Activated CD4-positive, alpha-beta T cell treated with anti-CD3 and anti-CD28 coated beads, Interleukin-2, amount 10 ng/mL, durations not matched to agents 24 days and 14 days (primary cell): ENCODE results near the gene FGF3. TPM values are rescaled to one million over a fixed set of nuclear protein-coding genes. Genes with fewer than 3 reads are reported as not detected.

ENCODE experiments used
- DNase-seq: peaks from one replicate; pipeline ENCODE4 v3.0.0; 2022
- H3K27ac Mint-ChIP-seq: one replicate; pipeline ENCODE4 v1.8.0; 2022; ENCODE audit warnings: mild to moderate bottlenecking, mixed read lengths
- H3K27me3 Mint-ChIP-seq: one replicate; pipeline ENCODE4 v1.8.0; 2022; ENCODE audit warnings: mixed read lengths
- H3K36me3 Mint-ChIP-seq: one replicate; pipeline ENCODE4 v1.8.0; 2022; ENCODE audit warnings: low read depth, mild to moderate bottlenecking, mixed read lengths
- H3K4me1 Mint-ChIP-seq: one replicate; pipeline ENCODE4 v1.8.0; 2021; ENCODE audit warnings: mixed read lengths
- H3K4me3 Mint-ChIP-seq: one replicate; pipeline ENCODE4 v1.8.0; 2022; ENCODE audit warnings: mild to moderate bottlenecking, moderate library complexity, mixed read lengths
- H3K9me3 Mint-ChIP-seq: one replicate; pipeline ENCODE4 v1.8.0; 2021; ENCODE audit warnings: mixed read lengths
- intact Hi-C: fragments of 100-400 bp; cut with micrococcal nuclease; formaldehyde crosslinking; loops from one replicate; pipeline ENCODE4 v1.15.1; 2023
- total RNA-seq: library from RNA; stranded (reverse); gene quantifications from 2 replicates; pipeline ENCODE4 v1.2.3, GENCODE V29; 2022

FGF3 gene
- total RNA-seq, 1 donor from 2014 or later: not detected

DNA sequence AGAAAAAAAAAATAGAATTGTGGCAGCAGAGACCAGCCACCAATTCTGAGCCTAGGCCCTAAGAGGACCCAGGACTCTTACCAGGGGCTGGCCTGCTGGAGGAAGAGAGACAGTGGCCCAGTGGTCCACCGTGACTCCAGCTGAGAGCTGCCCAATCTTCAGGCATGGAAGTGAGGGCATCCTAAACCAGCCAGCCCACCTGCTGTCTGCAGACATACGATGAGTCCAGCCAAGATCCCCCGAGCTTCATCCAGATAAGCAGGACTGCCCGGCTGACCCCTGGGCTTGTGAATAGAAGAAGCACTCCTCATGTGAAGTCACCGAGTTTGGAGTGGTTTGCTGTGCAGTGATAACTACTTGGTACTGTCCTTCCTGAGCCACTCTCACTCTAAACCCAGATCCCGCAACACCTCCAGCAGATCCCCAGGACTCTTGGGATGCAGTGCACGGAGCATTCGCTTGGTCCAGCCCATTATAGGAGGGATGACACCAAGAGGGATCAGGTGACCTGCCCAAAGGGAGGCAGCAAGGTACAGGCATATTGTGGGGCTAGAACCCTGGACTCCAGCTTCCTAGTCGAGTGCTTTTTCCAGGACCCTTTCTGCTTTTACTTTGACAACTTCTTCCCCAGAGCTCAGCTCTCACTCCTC is 41.7 kb upstream of the FGF3 start:
- no peak for DNase-seq
- no peaks in the 10 kb centered on the region for H3K36me3 Mint-ChIP-seq
- no peak overlapping the region for H3K27ac Mint-ChIP-seq
- H3K4me3 Mint-ChIP-seq: no peak overlapping the region
- intact Hi-C loops: no loop called here
- no peaks in the 10 kb centered on the region for H3K4me1 Mint-ChIP-seq
- H3K9me3 Mint-ChIP-seq: no peaks in the 10 kb centered on the region
- peaks cover 10% of the 10 kb centered on the region for H3K27me3 Mint-ChIP-seq

- no peaks in the 10 kb centered on the region for H3K36me3 Mint-ChIP-seq
These were observed 41.0 kb upstream of the FGF3 start for GRCh38 chr11:69860244-69860643.

GRCh38 chr11:69859275-69859934 is 40.2 kb upstream of the FGF3 start:
- Mint-ChIP-seq H3K27ac (no peak overlapping the region), H3K27me3 (peaks cover 10% of the 10 kb centered on the region), H3K36me3 (no peaks in the 10 kb centered on the region), H3K4me3 (no peak overlapping the region), H3K9me3 (no peaks in the 10 kb centered on the region), H3K4me1 (no peaks in the 10 kb centered on the region)
- DNase-seq: no peak
- intact Hi-C loops: no loop called here

More at GRCh38 chr11:69860244-69860643, 41.0 kb upstream of the FGF3 start:
- no peak overlapping the region for H3K27ac Mint-ChIP-seq
- no peaks in the 10 kb centered on the region for H3K4me1 Mint-ChIP-seq
- H3K27me3 Mint-ChIP-seq: peaks cover 10% of the 10 kb centered on the region
- H3K9me3 Mint-ChIP-seq: no peaks in the 10 kb centered on the region
- DNase-seq: no peak
- intact Hi-C loops: no loop called here
- H3K4me3 Mint-ChIP-seq: no peak overlapping the region

DNA sequence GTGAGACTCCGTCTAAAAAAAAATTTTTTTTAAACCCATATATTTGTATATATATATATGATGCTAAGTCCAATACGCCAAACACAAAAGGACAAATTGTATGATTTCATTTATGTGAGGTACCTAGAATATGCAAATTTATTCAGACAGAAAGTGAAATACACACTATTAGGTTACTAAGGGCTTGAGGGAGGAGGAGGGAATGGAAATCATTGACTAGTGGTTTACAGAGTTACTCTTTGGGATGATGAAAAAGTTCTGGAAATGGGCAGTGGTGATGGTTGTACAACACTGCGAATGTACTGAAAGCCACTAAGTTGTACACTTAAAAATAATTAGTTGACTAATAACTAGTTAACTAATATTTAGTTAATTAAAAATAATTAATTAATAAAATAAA is 36.2 kb upstream of the FGF3 start:
- no peaks in the 10 kb centered on the region for H3K4me1 Mint-ChIP-seq
- H3K36me3 Mint-ChIP-seq: no peaks in the 10 kb centered on the region
- no peak overlapping the region for H3K27ac Mint-ChIP-seq
- intact Hi-C loops: no loop called here
- H3K4me3 Mint-ChIP-seq: no peak overlapping the region
- peaks cover 13% of the 10 kb centered on the region for H3K27me3 Mint-ChIP-seq
- no peak for DNase-seq
- H3K9me3 Mint-ChIP-seq: no peaks in the 10 kb centered on the region

DNA sequence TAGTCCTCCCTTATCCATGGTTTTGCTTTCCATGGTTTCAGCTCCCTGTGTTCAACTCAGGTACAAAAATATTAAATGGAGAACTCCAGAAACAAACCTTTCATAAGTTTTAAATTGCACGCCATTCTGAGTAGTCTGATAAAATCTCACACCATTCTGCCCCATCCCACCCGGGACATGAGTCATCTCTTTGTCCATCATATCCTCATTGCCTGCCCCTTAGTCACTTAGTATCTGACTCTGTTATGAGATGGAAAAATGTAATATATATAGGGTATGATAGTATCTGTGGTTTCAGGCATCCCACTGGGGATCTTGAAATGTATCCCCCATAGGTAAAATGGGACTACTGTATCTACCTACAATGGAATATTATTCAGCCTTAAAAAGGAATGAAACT is 35.5 kb upstream of the FGF3 start:
- Mint-ChIP-seq H3K9me3 (no peaks in the 10 kb centered on the region), H3K36me3 (no peaks in the 10 kb centered on the region), H3K27ac (no peak overlapping the region), H3K27me3 (peaks cover 13% of the 10 kb centered on the region), H3K4me3 (no peak overlapping the region), H3K4me1 (no peaks in the 10 kb centered on the region)
- DNase-seq: no peak
- intact Hi-C loops: no loop called here

- Mint-ChIP-seq H3K36me3 (no peaks in the 10 kb centered on the region), H3K4me1 (no peaks in the 10 kb centered on the region), H3K27ac (no peak overlapping the region), H3K4me3 (no peak overlapping the region), H3K9me3 (no peaks in the 10 kb centered on the region), H3K27me3 (peaks cover 7% of the 10 kb centered on the region)
- intact Hi-C loops: no loop called here
- no peak for DNase-seq
These were observed 32.8 kb upstream of the FGF3 start for GRCh38 chr11:69852056-69852455.

DNA sequence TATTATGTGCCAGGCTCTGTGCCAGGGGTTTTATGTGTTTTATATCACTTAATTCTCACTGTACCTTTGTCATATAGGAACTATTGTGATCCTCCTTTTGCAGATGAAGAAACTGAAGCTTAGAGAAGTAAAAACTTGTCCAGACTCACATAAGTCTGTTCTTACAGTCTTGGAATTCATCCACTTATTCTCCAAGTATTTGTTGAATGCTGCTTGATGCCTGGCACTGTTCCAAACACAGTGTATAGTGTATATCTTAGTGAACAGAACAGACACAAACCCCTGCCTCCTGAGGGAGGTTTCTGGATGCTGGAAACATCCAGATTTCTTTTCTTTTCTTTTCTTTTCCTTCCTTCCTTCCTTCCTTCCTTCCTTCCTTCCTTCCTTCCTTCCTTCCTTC is 29.0 kb upstream of the FGF3 start:
- intact Hi-C loops: no loop called here
- Mint-ChIP-seq H3K27ac (no peak overlapping the region), H3K4me1 (no peaks in the 10 kb centered on the region), H3K4me3 (no peak overlapping the region), H3K27me3 (peaks cover 6% of the 10 kb centered on the region), H3K36me3 (no peaks in the 10 kb centered on the region), H3K9me3 (no peaks in the 10 kb centered on the region)
- no peak for DNase-seq

DNA sequence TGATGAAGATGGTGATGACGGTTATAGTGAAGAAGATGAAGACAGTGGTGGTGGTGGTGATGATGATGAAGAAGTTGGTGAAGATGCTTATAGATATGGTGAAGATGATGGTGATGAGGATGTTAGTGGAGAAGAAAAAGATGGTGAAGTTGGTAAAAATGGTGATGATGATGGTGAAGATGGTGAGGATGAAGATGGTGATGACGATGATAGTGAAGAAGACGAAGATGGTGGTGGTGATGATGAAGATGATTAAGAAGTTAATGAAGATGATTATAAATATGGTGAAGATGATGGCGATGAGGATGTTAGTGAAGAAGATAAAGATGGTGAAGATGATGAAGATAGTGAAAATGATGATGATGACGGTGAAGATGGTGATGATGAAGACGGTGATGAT is 25.2 kb upstream of the FGF3 start:
- Mint-ChIP-seq H3K36me3 (no peaks in the 10 kb centered on the region), H3K9me3 (no peaks in the 10 kb centered on the region), H3K27ac (no peak overlapping the region), H3K27me3 (peaks cover 3% of the 10 kb centered on the region), H3K4me1 (no peaks in the 10 kb centered on the region), H3K4me3 (no peak overlapping the region)
- no peak for DNase-seq
- intact Hi-C loops: no loop called here

DNA sequence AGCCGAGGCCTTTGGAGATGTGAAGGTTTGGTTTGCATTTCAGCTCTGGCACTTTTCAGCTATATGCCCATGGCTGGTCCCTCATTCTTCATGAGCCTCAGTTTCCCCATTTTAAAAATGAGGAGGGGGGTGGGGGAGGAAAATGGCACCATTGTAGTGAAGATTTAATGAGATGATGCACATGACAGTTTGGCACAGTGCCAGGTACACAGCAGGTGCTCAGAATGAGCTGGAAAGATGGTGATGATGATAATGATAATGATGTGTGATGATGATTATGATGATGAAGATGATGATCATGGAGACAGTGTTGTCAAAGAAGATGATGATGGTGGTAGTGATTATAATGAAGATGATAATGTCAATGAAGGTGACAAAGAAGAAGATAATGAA is 24.3 kb upstream of the FGF3 start:
- Mint-ChIP-seq H3K27me3 (peaks cover under 1% of the 10 kb centered on the region), H3K4me1 (no peaks in the 10 kb centered on the region), H3K9me3 (no peaks in the 10 kb centered on the region), H3K4me3 (no peak overlapping the region), H3K36me3 (no peaks in the 10 kb centered on the region), H3K27ac (no peak overlapping the region)
- intact Hi-C loops: loop anchor here (2.0 kb wide), 1 partner anchor 157 kb away; no protein-coding TSS in a partner anchor
- DNase-seq: no peak

- Mint-ChIP-seq H3K9me3 (no peaks in the 10 kb centered on the region), H3K36me3 (no peaks in the 10 kb centered on the region), H3K27me3 (peaks cover 1% of the 10 kb centered on the region), H3K4me1 (no peaks in the 10 kb centered on the region), H3K27ac (no peak overlapping the region), H3K4me3 (no peak overlapping the region)
- no peak for DNase-seq
- intact Hi-C loops: loop anchor here (2.0 kb wide), 1 partner anchor 156 kb away; no protein-coding TSS in a partner anchor
These were observed 23.7 kb upstream of the FGF3 start for GRCh38 chr11:69842746-69843528.

DNA sequence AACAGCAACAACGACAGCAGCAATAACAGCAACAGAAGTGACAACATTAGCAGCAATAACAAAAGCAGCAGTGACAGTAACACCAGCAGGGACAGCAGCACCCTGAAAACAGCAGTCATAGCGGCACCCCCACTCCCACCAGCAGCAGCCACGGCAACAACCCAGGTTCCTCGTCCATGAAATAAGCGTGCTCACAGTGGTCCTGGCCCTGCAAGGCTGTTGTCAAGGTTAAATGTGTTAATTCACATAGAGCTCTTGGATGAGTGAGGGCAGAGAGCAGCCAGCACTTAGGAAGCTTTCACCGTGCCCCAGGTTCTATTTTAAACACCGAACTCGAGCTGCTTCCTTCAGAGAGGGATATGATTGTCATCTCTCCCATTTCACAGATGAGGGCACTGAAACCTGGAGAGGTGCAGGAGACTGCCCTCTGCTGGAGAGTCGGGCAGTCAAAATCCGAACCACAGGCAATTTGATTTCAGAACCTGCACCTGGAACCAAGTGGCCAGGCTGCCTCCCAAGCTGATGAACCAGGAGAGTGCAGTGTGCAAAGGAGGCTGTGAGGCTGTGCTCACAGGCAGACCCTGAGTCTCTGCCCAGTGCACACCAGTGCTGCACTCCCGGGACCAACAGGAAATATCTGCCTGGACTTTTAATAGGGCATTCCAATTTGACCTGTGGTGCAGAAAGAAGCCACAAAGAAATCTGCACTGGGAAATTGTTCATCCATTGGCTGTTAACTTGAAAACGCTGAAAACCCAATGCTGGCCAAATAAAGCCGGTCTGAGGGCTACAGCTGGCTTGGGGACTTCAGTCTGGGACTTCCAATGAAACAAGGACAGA is 22.9 kb upstream of the FGF3 start:
- no peaks in the 10 kb centered on the region for H3K36me3 Mint-ChIP-seq
- no peak overlapping the region for H3K27ac Mint-ChIP-seq
- H3K4me3 Mint-ChIP-seq: no peak overlapping the region
- intact Hi-C loops: loop anchor here (2.0 kb wide), 1 partner anchor 155 kb away; no protein-coding TSS in a partner anchor
- no peaks in the 10 kb centered on the region for H3K9me3 Mint-ChIP-seq
- peaks cover 1% of the 10 kb centered on the region for H3K27me3 Mint-ChIP-seq
- no peaks in the 10 kb centered on the region for H3K4me1 Mint-ChIP-seq
- DNase-seq: peak; percentile 71

GRCh38 chr11:69841170-69841858 is 22.1 kb upstream of the FGF3 start:
- no peak overlapping the region for H3K4me3 Mint-ChIP-seq
- H3K27me3 Mint-ChIP-seq: peaks cover 3% of the 10 kb centered on the region
- intact Hi-C loops: no loop called here
- H3K36me3 Mint-ChIP-seq: no peaks in the 10 kb centered on the region
- no peaks in the 10 kb centered on the region for H3K4me1 Mint-ChIP-seq
- H3K27ac Mint-ChIP-seq: no peak overlapping the region
- no peak for DNase-seq
- H3K9me3 Mint-ChIP-seq: no peaks in the 10 kb centered on the region
